GM19467 (cell line): ENCODE measurements around the gene SCGB3A1.

ENCODE experiments used
- ATAC-seq: cut with Tn5 transposase; IDR thresholded peaks from one replicate; pipeline ENCODE4 v1.9.1; 2021; ENCODE audit warnings: mild to moderate bottlenecking, moderate library complexity; ENCODE audit not compliant: unreplicated experiment

Gene SCGB3A1

DNA sequence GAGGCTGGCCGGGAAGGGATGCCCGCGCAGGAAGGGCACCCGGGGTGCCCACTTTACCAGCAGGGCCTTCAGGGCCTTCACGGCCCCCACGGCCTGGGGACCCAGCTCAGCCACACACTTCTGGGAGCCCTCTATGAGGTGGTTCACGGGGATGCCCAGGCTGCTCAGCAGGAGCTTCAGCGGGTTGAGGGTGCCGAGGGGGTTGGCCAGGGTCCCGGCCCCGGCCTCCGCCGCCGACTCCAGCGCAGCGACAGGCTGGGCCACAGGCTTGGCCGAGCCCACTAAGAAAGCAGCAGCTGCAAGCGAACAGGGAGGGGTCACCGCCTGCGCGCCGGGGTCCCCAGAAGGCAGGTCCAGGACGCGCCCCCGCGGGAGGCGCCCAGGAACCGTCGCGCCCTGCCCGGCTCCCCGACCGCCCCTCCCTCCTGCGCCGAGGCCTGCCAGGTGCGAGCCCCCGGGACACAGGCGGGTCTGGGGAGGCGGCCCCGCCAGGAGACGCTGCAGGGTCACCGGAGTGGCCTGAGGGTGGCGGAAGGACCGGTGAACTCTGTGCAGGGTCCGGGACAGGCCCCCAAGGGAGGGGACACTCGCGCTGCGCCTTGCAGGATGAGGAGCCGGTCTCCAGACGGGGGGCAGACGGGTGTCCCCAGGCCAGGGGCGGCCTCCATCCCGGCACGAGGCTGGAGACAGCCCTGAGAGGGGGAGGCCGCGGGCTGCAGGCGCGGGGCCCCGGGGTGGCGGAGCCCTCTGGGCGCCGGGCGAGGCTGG, 572 bp downstream of the SCGB3A1 start:
- ATAC-seq = no peak

DNA sequence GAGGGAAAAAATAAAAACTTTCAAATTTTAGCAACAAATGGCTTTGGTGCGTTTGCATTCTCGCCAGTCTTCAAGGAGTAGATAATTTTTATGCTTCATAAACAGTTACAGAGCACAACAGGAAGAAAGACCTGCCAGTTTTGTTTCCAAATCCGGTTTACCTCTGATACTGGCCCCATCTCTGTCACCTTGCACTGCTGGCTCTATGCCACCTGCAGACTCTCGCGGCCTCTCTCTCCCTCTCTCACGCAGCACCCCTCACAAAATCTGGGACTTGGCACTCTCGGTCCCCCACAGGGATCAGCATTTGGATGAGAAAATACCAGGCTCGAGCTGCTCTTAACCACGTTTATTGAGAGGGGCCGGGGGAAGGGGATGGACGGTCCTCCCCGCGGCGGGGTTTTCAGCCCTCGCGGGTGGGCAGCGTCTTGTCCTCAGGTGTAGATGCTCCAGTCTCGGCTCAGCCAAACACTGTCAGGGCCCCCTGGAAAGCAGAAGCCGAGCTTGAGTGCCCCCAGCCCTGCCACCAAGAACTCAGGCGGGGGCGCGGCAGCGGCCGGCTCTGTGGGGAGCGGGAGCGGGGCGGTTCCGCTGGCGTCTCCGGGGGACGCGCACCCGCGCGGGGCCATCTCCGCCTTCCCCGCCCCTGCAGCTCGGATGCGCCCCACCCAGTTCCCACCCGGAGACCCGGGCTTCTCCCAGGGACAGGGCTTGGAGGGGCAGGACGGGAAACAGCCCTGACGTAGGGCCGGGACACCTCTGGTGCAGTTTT, 1.3 kb downstream of the SCGB3A1 start:
- no peak for ATAC-seq

DNA sequence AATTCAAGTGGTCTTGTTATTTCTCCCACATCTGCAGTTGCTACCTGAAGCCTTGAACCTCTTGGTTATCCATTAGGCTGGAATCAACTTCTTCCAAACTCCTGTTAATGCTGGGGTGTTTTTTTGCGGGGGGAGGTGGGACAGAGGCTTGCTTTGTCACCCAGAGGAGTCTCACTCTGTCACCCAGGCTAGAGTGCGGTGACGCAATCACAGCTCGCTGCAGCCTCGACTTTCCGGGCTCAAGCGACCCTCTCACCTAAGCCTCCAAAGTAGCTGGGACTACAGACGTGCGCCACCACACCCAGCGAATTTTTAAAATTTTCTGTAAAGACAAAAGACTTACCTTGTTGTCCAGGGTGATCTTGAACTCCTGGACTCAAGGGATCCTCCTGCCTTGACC, 4.4 kb downstream of the SCGB3A1 start:
- ATAC-seq = no peak

DNA sequence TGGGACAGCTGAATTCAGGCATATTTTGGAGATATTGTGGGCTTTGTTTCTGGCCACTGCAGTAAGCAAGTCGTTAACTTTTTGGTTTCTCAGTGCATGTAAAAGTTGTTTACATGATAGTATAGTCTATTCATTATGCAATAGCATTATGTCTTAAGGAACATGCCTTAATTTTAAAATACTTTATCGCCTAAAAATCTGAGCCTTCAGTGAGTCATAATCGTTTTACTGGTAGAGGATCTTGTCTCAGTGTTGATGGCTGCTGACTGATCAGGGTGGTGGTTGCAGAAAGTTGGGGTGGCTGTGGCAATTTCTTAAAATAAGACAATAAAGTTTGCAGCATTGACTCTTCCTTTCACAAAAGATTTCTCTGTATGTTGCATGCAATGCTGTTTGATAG, 5.1 kb downstream of the SCGB3A1 start:
- no peak for ATAC-seq

DNA sequence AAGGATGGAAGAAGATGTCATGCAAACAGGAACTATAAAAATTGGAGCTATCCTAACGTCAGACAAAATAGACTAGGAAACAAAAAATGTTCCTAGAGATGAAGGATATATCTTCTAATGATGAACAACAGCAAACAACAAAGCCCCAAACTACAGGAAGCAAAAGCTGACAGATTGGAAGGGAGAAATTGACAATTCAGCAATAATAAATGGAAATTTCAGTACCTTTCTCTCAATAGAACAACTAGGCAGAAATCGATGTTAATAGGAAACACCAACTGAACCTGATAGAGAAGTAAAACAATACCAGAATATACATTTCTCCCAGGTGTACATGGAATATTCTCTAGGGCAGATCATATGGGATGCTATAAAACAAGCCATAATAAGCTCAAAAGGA, 7.6 kb downstream of the SCGB3A1 start:
- ATAC-seq = no peak

DNA sequence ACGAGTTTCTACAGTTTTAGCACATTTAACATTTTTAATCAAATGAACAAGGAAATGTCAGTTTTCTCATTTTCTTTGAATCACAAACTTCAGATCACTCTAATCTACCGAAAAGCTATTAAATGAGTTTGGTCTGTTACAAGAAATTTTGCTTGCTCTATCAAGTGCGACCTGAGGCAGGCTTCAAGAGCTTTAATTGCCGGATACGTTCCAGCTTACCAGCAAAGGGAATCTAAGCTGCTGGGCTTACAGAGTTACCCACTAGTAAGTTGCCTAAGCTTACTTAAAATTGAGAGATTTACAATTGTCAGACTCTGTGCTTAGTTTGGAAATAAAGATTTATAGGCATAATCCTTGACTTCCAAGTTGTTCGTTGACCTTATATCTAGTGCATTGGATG, 10.6 kb downstream of the SCGB3A1 start:
- ATAC-seq = no peak

DNA sequence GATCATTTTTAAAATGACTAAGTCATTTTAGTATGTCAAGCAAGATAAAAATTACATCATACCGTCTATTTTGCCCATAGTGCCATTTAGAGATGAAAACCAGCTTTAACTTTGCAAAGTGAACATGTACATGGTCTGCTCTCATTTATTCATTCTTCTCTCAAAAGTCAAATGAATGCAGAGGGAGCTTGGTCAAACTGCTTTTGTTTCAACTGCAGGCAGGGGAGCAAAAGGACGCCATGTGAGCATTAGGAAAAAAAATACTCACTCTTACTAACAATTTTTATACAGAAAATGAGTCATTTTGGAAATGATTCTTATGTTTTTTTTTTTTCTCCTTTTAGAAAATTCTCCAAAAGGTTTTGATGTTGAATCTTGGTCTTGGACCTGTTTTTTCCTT, 15.7 kb downstream of the SCGB3A1 start:
- ATAC-seq = no peak

DNA sequence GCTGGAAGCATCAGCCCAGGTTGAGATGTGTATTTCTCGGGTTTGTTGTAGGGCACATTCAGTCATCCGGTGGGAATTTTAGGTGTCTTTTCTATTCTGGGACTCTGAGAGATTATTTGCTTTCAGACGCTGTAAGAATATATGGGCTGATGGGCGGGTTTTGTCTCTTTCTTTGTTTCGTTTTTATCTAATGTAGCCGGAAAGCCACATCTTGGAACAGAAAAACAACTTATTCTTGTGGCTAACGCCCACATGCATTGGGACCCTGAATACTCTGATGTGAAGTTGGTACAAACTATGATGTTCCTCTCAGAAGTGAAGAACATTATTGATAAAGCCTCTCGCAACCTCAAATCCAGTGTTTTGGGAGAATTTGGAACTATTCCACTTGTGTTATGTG, 22.4 kb downstream of the SCGB3A1 start:
- ATAC-seq = no peak

DNA sequence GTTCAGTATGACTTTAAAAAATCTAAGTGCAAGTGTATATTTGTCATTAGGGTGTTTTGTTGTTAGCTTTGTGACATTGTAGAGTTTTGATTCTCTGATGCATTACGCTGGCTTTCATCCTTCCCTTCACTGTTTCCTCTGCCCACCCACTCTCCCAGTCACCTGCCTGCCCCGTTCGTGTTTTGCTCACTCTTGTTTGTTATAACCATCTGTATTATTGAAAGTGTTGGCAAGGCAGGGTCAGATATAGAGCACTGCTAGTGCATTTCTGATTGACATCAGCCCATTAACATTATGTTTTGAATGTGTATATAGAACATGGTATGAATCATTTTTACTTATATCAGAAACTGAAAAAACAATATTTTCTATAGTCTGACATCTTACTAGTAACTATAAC, 27.3 kb downstream of the SCGB3A1 start:
- ATAC-seq = no peak

DNA sequence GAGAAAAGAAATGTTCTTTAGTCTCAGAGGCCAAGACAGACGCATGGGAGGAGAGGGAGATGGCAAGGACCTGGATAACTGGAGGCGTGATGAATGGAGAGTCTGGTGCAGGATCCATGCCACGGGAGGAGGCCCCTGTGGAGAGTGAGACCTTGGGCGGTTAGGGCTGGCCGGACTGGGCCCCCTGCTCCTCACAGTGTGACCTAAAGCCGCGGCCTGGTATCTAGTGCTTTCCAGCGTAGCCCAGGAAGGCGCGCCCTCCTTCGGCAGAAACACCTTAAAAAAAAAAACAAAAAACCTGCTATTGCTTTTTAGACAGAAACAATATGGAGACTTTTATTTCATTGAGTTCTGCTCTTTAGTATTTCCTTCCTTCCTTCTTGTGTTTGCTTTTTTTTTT, 33.1 kb downstream of the SCGB3A1 start:
- ATAC-seq = no peak

DNA sequence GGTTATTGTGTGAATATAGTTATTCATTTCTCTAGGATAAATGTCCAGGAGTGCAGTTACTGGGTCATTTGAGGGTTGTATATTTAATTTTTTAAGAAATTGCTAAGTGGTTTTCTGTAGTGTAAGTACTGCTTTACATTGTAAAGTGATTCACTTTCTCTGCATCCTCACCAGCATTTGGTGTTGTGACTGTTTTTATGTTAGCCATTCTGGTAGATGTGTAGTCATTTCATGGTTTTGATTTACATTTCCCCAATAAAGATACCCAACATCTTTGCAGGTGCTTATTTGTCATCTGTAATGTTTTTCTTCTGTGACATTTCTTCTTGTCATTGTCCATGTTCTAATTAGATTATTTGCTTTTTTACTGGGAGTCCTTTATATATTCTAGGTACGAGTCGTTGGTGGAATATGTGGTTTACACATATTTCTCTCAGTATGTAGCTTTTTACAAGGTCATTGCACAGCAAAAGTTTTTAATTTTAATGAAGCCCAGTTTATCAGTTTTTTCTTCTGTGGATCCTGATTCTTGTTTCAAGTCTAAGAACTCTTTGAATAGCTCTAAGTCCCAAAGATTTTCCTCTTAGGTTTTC, 34.0 kb downstream of the SCGB3A1 start:
- ATAC-seq = no peak

DNA sequence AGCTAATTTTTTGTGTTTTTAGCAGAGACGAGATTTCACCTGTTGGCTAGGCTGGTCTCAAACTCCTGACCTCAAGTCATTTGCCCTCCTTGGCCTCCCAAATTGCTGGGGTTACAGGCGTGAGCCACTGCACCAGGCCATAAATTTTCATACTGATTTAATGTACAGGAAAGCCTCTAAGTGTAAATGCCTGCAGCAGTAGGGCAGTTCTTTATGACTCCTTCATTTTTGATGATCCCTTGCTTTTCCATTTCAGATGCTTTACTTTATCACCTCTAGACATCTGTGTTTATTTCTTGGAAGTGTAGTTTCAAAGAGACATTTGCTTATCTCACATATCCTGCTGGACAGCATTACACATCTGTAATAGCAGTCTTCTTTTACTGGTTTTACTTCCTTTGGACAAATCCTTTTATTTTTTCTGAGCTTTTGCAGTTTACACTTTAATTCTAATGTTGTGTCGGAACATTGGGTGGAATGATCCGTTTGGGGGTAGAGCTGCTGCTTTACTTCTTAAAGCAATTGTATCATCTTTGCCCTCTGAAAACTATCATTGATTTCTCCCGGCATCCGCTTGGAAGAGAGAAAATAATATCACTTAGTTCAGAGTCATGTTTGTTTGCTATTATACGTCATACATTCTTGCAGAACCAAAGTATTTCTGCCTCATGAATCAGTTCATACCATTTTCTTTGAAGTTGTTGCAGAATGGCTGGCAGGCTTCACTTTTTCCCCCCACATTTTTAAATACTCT, 36.0 kb downstream of the SCGB3A1 start:
- no peak for ATAC-seq

DNA sequence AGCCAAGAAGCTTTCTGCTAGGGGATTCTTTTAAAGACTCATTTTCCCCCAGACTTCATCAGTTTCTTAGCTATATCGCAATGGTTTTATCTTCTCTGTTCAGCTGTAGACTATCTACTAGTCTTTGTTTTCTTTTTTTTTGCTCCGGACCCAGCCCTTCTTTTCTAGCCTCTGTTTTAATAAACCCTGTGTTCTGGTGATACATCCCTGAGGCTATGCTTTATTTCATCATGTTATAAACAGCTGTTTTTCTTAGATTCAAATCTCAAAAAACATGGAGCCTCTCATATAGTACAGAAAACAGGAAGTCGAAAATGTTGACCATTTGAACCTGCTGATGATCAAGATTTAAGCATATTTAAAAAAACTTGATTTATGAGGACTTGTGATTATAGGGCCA, 37.8 kb downstream of the SCGB3A1 start:
- no peak for ATAC-seq

DNA sequence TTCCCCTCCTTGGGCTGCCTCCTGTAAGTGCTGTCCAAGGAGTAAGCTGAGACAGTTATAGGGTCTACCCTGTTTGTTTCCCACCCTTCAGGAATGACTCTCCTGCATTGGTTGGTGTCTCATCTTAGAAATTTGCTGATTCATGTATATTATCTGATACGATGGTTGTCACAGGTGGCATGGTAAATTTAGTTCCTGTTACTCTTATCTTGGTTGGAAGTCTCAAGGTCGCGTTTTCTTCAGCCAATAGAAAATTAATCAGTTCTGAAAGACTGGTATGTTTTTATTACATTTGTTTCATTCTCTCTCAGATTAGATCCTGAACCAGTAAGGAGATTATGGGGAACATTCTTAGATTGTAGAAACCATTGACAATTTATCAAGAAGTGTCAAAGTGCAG, 42.7 kb downstream of the SCGB3A1 start:
- ATAC-seq = no peak

DNA sequence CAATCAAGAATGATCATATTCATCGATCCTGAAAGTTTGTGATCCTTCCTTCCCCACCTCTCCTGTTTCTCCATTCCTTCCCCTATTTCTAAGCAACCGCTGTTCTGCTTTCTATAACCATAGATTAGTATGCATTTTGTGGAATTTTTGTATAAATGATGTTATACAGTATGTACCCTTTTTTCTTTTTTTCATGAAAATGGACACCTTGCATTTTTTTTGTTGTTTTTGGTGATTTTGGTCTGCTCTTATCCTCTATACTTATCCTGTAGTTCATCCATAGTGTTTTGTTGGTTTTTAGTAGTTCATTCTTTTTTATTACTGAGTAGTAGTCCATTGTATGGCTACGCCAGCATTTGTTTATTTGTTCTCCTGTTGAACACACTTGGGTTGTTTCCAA, 46.1 kb downstream of the SCGB3A1 start:
- ATAC-seq = no peak

DNA sequence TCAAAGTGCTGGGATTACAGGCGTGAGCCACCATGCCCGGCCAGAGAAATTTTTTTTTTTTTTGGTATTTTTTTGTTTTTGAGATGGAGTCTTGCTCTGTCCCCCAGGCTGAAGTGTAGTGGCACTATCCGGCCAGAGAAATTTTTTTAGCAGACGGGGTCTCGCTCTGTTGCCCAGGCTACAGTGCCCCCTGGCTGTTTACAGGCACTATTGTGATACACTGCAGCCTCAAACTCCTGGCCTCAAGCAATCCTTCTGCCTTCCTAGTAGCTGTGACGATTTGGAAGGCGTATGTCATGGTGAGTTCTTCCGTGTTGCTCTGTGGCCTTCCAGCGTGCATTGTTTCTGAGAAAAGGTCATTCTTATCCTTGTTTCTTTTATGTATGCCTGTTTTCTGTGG, 49.6 kb downstream of the SCGB3A1 start:
- ATAC-seq = no peak
